NCI-H2107 (cell line): Measurements from ENCODE around the gene MMP17.

ENCODE experiments used
- DNase-seq: peaks from one replicate; lab custom pipeline; 2025; lab: John Stamatoyannopoulos, UW

MMP17 gene

GRCh38 chr12:131895640-131896079 lies 67.5 kb downstream of the MMP17 start:
- no peak for DNase-seq

DNA sequence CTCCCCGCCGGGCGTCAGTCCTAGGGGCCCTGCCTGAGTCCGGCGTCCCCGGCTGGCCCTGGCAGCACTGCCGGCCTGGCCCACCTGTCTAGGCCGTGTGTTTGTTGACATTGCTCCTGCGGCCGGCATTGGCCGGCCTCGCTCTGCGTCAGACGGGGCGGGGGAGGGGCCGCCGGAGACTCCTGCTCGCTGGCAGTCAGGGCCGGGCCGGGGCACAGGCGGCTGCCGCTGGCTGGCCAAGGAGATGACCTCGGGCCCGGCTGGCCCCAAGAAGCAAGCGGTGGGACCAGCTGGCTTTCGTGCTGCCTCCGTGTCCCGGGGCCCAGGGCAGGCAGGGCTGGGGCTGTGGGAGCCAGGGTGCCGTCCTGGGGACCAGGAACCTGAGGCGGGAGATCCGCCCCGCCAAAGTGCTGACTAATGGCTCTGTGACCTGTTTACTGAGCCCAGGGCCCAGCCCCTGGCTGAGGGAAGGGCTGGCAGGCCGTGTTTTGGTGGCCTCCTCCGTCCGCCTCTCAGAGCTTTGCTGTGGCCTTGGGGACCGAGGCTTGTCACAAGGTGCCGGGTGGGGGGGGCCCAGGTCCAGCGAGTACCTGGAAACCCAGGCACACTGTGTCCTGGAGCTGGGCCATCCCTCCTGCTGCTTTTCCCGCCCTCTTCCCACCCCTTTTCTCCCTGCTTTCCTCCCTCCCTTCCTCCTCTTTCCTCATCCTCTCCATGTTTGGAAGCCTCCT lies 68.1 kb downstream of the MMP17 start:
- peak; percentile 17 for DNase-seq

DNA sequence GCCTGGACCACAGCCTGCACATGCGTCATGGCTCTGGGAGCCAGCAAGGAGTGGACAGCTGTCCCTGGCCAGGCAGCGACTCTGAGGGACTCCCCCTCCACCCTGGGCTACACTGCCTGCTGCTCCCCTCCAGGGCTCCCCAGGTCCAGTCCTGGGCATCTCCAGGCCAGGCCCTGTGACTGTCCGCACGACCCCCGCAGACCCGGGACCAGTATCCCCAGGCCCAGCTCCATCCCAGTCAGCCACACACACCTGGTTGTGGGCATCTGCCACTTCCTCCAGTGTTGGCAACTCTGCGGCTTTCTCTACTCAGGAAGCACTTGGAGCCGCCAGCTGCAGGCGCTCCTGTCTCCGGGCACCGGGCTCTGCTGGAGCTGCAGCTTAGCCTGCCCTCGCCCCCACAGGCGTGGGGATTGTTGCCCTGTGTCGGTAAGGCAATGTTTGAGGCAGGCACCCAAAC lies 68.6 kb downstream of the MMP17 start:
- DNase-seq, result no peak

DNA sequence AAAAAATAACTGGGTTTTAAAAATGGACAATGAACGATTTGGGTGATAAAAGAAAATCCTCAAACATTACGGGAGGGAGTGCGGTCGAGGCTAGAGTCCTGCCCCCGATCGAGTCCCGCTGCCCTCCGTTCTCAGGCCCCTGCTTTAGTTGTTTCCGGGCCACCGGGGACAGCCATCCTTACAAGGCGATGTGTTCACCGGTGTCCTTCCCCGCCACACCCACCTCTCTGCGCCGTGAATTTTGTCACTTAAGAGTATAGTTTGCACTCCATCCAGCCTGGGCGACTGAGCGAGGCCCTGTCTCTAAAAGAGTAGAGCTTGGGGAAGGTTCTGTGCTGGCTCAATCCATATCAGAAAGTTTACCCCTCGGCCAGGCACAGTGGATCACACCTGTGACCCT lies 69.1 kb downstream of the MMP17 start:
- DNase-seq, result no peak

DNA sequence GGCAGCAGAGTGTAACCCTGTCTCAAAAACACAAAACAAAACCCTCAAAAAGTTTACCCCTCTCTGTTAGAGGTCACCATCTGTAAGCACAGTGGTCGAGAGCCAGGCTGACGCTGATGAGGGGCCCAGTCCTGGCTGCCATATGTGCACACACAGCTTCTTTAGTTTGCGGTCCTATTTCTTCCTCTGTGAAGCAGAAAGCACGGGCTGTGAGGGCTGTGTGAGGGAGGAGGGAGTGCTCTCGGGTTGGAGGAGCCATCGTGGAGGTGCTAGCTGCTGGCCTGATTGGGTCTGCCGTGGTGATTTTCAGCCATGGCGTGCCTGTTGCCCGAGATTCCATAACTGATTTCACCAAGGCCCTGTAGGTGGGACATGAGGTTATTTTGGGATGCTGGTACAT lies 69.7 kb downstream of the MMP17 start:
- DNase-seq, result no peak

- DNase-seq, result no peak
Observed at GRCh38 chr12:131900397-131900796, 72.2 kb downstream of the MMP17 start.
